Skeletal muscle tissue (tissue), 4 donors: ENCODE measurements around the gene RYK. TPM values are rescaled to one million over a fixed set of nuclear protein-coding genes. Genes with fewer than 3 reads are reported as not detected.

Experiments
- H3K27ac ChIP-seq: one replicate; pipeline ENCODE4 v1.7.0; 2013; ENCODE audit warnings: mild to moderate bottlenecking, low read depth, low read length, inconsistent platforms
- H3K27me3 ChIP-seq, 3 donors: one replicate each; pipeline ENCODE4 v1.7.0; 2013; ENCODE audit warnings: low read length in 3 of 3; ENCODE audit not compliant: control insufficient read depth in 3 of 3, insufficient read depth in 3 of 3
- H3K36me3 ChIP-seq, 3 donors: one replicate each; pipeline ENCODE4 v1.7.0; 2013; ENCODE audit warnings: low read length in 3 of 3; ENCODE audit not compliant: control insufficient read depth in 3 of 3, insufficient read depth in 3 of 3
- H3K4me1 ChIP-seq, 3 donors: one replicate each; pipeline ENCODE4 v1.7.0; 2013; ENCODE audit warnings: low read length in 3 of 3, mild to moderate bottlenecking in 3 of 3; ENCODE audit not compliant: control insufficient read depth in 3 of 3, insufficient read depth in 3 of 3
- H3K4me3 ChIP-seq, 3 donors: one replicate each; pipeline ENCODE4 v1.7.0; 2013; ENCODE audit warnings: low read length in 3 of 3
- H3K9ac ChIP-seq, 3 donors: one replicate each; pipeline ENCODE4 v1.7.0; 2013; ENCODE audit warnings: low read length in 3 of 3, mild to moderate bottlenecking in 3 of 3, moderate library complexity in 2 of 3, low read depth in 1 of 3
- H3K9me3 ChIP-seq, 3 donors: one replicate each; pipeline ENCODE4 v1.7.0; 2013; ENCODE audit warnings: low read length in 3 of 3; ENCODE audit not compliant: control insufficient read depth in 3 of 3
- total RNA-seq: library from RNA; depleted of rRNA; stranded (reverse); fragments of >200 nt; gene quantifications from one replicate; pipeline ENCODE4 v1.2.3, GENCODE V29; 2014
- donor health status: Osteomylitis.

RYK gene
- total RNA-seq, 1 donor from 2014 or later = 100 TPM

DNA sequence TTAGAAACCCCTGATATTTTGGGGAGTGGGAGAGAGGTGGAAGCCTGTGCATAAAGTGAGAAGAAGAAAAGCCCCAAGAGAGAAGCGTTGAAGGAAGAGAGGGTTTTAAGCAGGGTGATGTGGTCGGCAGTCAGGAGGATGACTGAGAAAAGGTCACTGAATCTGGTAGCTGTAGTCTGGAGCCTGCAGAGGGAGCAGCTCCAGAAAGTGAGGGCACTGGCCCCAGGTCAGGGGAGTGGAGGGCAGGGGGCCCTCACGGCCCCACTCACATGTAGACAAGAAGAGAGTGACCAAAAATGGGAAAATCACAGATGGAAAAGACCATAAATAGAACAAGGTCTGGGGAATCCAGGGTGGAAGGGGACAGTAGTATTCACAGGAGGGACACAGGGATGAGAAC is 105.5 kb downstream of the RYK start:
- Histone ChIP-seq H3K9me3 (no peaks in the 10 kb centered on the region), H3K4me3 (no peak overlapping the region), H3K27ac (no peak overlapping the region)

GRCh38 chr3:134144694-134145093 is 106.0 kb downstream of the RYK start:
- Histone ChIP-seq H3K36me3 (peaks cover 0 to 3% (median 0%) of the 10 kb centered on the region in 3 donors), H3K4me1 (no peaks in the 10 kb centered on the region), H3K4me3 (no peak overlapping the region), H3K9me3 (no peaks in the 10 kb centered on the region), H3K27me3 (no peaks in the 10 kb centered on the region), H3K27ac (no peak overlapping the region), H3K9ac (no peak overlapping the region)

More for the DNA sequence above, 105.5 kb downstream of the RYK start:
- Histone ChIP-seq H3K36me3 (no peaks in the 10 kb centered on the region), H3K27me3 (no peaks in the 10 kb centered on the region), H3K4me1 (no peaks in the 10 kb centered on the region), H3K9ac (no peak overlapping the region)

DNA sequence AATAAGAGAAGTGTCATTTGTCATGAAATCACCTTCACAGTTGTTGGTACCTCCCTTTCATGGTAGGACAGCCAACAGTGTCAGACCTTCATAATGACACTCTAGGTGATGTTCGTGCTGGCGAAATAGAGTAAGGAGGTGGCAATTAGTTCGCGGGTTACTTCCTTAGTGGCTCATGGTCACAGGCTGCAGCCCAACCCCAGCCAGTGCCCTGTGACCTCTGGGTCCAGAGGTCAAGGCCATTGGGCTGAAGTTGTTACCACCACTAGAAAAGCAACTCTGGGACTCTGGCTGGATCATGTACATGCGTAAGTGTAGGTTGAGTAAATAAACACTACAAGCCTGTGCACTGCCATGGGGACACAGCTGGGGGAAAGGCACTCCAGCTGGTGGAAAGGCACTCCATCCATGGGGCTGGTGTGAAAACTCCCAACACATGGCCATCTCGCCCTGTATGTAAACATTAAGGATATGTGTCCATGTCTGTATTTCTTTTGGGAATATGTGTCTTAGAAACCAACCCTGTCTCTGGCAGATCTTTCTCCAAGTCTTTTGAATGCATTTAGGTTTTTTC is 106.7 kb downstream of the RYK start:
- H3K9me3 ChIP-seq = no peaks in the 10 kb centered on the region
- no peak overlapping the region for H3K27ac ChIP-seq
- H3K9ac ChIP-seq = no peak overlapping the region

GRCh38 chr3:134136604-134137003 is 114.1 kb downstream of the RYK start:
- Histone ChIP-seq H3K27me3 (no peaks in the 10 kb centered on the region), H3K9me3 (no peaks in the 10 kb centered on the region), H3K4me3 (no peak overlapping the region), H3K4me1 (no peaks in the 10 kb centered on the region), H3K36me3 (peaks cover 0 to 5% (median 0%) of the 10 kb centered on the region in 3 donors), H3K9ac (no peak overlapping the region), H3K27ac (no peak overlapping the region)

More for the DNA sequence above, 106.7 kb downstream of the RYK start:
- H3K27me3 ChIP-seq = no peaks in the 10 kb centered on the region
- H3K36me3 ChIP-seq = peaks cover 0 to 3% (median 0%) of the 10 kb centered on the region in 3 donors
- H3K4me1 ChIP-seq = no peaks in the 10 kb centered on the region
- no peak overlapping the region for H3K4me3 ChIP-seq

DNA sequence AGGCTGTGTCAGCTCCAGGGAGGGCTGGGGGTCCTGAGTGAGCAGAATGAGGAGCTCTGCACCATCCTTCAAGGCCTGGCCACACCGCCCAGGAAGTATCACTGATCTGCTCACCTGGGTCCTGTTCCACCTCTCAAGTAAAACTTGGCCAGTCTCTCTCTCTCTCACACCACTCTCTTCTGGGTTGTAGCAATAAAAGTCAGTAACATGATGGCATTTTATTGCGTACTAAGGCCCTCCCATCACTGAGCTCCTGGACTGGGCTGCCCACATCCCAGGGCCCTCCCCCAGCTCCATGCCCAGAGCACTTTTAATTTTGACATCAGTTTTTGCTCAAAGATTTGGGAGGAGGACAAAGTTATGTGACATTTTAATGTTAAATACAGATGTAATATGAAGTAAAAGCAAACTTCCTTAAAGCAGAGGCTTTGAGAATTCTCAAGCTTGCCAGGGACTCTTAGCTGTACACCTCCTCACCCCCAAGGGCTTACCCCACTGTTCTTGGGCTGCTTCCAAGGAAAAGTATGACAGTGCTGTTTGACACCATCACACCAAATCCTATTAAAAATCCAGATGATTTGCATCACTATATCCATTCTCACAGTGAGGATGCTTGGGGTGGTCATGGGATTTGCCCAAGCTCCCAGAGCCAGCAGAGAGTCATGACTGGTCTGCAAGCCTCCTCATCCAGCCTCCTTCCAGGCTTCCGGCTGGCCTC is 115.8 kb downstream of the RYK start:
- H3K36me3 ChIP-seq = peaks cover 0 to 3% (median 0%) of the 10 kb centered on the region in 3 donors
- no peak overlapping the region for H3K9ac ChIP-seq
- no peak overlapping the region for H3K27ac ChIP-seq
- no peaks in the 10 kb centered on the region for H3K9me3 ChIP-seq
- H3K4me3 ChIP-seq = no peak overlapping the region
- H3K4me1 ChIP-seq = no peaks in the 10 kb centered on the region
- H3K27me3 ChIP-seq = no peaks in the 10 kb centered on the region

GRCh38 chr3:134134240-134134639 is 116.4 kb downstream of the RYK start:
- H3K27ac ChIP-seq = no peak overlapping the region
- no peak overlapping the region for H3K9ac ChIP-seq
- no peaks in the 10 kb centered on the region for H3K9me3 ChIP-seq
- H3K27me3 ChIP-seq = no peaks in the 10 kb centered on the region
- H3K4me1 ChIP-seq = no peaks in the 10 kb centered on the region
- H3K36me3 ChIP-seq = peaks cover 0 to 2% (median 0%) of the 10 kb centered on the region in 3 donors
- H3K4me3 ChIP-seq = no peak overlapping the region

- peaks cover 0 to 2% (median 0%) of the 10 kb centered on the region in 3 donors for H3K36me3 ChIP-seq
Measured at GRCh38 chr3:134132961-134133360, 117.7 kb downstream of the RYK start.

GRCh38 chr3:134126153-134126552 is 124.5 kb downstream of the RYK start:
- no peaks in the 10 kb centered on the region for H3K4me1 ChIP-seq
- no peak overlapping the region for H3K9ac ChIP-seq
- no peaks in the 10 kb centered on the region for H3K9me3 ChIP-seq
- no peak overlapping the region for H3K4me3 ChIP-seq
- H3K27ac ChIP-seq = no peak overlapping the region
- peaks cover 0 to 2% (median 0%) of the 10 kb centered on the region in 3 donors for H3K36me3 ChIP-seq
- no peaks in the 10 kb centered on the region for H3K27me3 ChIP-seq

More at GRCh38 chr3:134132961-134133360, 117.7 kb downstream of the RYK start:
- H3K27me3 ChIP-seq = no peaks in the 10 kb centered on the region
- H3K9ac ChIP-seq = no peak overlapping the region
- no peaks in the 10 kb centered on the region for H3K4me1 ChIP-seq
- no peak overlapping the region for H3K4me3 ChIP-seq
- H3K9me3 ChIP-seq = no peaks in the 10 kb centered on the region
- no peak overlapping the region for H3K27ac ChIP-seq

- Histone ChIP-seq H3K4me3 (no peak overlapping the region), H3K27ac (no peak overlapping the region), H3K9ac (no peak overlapping the region), H3K36me3 (no peaks in the 10 kb centered on the region), H3K9me3 (peaks cover 0 to 5% (median 3%) of the 10 kb centered on the region in 3 donors), H3K27me3 (no peaks in the 10 kb centered on the region), H3K4me1 (no peaks in the 10 kb centered on the region)
Measured at GRCh38 chr3:134114726-134115125, 135.9 kb downstream of the RYK start.

DNA sequence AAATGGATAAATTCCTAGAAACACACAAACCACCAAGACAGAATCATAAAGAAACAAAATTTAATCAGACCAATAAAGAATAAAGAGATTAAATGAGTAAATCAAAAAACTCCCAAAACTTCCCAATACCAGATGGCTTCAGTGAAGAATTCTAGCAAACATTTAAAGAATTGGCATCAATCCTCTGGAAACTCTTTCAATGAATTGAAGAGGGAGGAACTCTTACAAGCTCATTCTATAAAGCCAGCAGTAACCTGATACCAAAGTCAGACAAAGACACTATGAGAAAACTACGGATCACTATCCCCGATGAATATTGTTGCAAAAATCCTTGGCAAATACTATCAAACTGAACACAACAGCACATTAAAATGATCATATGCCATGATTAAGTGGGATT is 139.0 kb downstream of the RYK start:
- no peaks in the 10 kb centered on the region for H3K36me3 ChIP-seq
- no peak overlapping the region for H3K9ac ChIP-seq
- no peak overlapping the region for H3K4me3 ChIP-seq
- H3K4me1 ChIP-seq = no peaks in the 10 kb centered on the region
- no peaks in the 10 kb centered on the region for H3K9me3 ChIP-seq
- H3K27ac ChIP-seq = no peak overlapping the region
- no peaks in the 10 kb centered on the region for H3K27me3 ChIP-seq
